MG63 (cell line): ENCODE data around the gene SDK1. TPM values are rescaled to one million over a fixed set of nuclear protein-coding genes. Genes with fewer than 3 reads are reported as not detected.

Experiments
- DNase-seq: peaks from one replicate; pipeline ENCODE4 v3.0.0-alpha.2; 2020
- H3K27me3 ChIP-seq: fragments of 250-450 bp; sonication (Bioruptor Pico); 2 replicates; pipeline ENCODE4 v1.5.1; 2020; ENCODE audit warnings: mild to moderate bottlenecking, moderate library complexity
- H3K36me3 ChIP-seq: fragments of 250-450 bp; sonication (Bioruptor Pico); 2 replicates; pipeline ENCODE4 v1.5.1; 2020; ENCODE audit warnings: mild to moderate bottlenecking, moderate library complexity
- H3K4me3 ChIP-seq: fragments of 250-450 bp; sonication (Bioruptor Pico); 2 replicates; pipeline ENCODE4 v1.5.1; 2020; ENCODE audit warnings: mild to moderate bottlenecking, moderate library complexity
- H3K9me3 ChIP-seq: fragments of 250-450 bp; sonication (Bioruptor Pico); 2 replicates; pipeline ENCODE4 v1.5.1; 2020; ENCODE audit warnings: mild to moderate bottlenecking, moderate library complexity
- total RNA-seq: library from RNA; depleted of rRNA; stranded (reverse); fragments of >200 nt; shearing (Covaris generic); gene quantifications from 2 replicates; pipeline ENCODE4 v1.2.3, GENCODE V29; 2014; ENCODE audit warnings: low replicate concordance

The SDK1 gene
- total RNA-seq, 1 experiment from 2014 or later: 1.1 TPM

GRCh38 chr7:3416453-3416852 lies 115.4 kb downstream of the SDK1 start:
- Histone ChIP-seq H3K4me3 (no peak overlapping the region), H3K9me3 (no peaks in the 10 kb centered on the region), H3K36me3 (no peaks in the 10 kb centered on the region), H3K27me3 (no peaks in the 10 kb centered on the region)
- no peak for DNase-seq

- H3K36me3 ChIP-seq: no peaks in the 10 kb centered on the region
- no peaks in the 10 kb centered on the region for H3K27me3 ChIP-seq
- DNase-seq: no peak
- no peak overlapping the region for H3K4me3 ChIP-seq
- H3K9me3 ChIP-seq: no peaks in the 10 kb centered on the region
These were observed 124.0 kb downstream of the SDK1 start for GRCh38 chr7:3425087-3425486.

- no peaks in the 10 kb centered on the region for H3K9me3 ChIP-seq
- no peaks in the 10 kb centered on the region for H3K36me3 ChIP-seq
- H3K27me3 ChIP-seq: no peaks in the 10 kb centered on the region
- no peak overlapping the region for H3K4me3 ChIP-seq
- DNase-seq: no peak
These were observed 125.0 kb downstream of the SDK1 start for GRCh38 chr7:3426064-3426463.

- no peak overlapping the region for H3K4me3 ChIP-seq
- no peaks in the 10 kb centered on the region for H3K36me3 ChIP-seq
- H3K27me3 ChIP-seq: no peaks in the 10 kb centered on the region
- no peak for DNase-seq
- no peaks in the 10 kb centered on the region for H3K9me3 ChIP-seq
These were observed 126.9 kb downstream of the SDK1 start for GRCh38 chr7:3427957-3428356.

GRCh38 chr7:3429981-3430380 lies 128.9 kb downstream of the SDK1 start:
- Histone ChIP-seq H3K27me3 (no peaks in the 10 kb centered on the region), H3K4me3 (no peak overlapping the region), H3K9me3 (no peaks in the 10 kb centered on the region), H3K36me3 (no peaks in the 10 kb centered on the region)
- no peak for DNase-seq

GRCh38 chr7:3430588-3430987 lies 129.5 kb downstream of the SDK1 start:
- Histone ChIP-seq H3K4me3 (no peak overlapping the region), H3K27me3 (no peaks in the 10 kb centered on the region), H3K36me3 (no peaks in the 10 kb centered on the region), H3K9me3 (no peaks in the 10 kb centered on the region)
- no peak for DNase-seq

GRCh38 chr7:3431306-3431705 lies 130.3 kb downstream of the SDK1 start:
- no peak for DNase-seq
- Histone ChIP-seq H3K27me3 (no peaks in the 10 kb centered on the region), H3K9me3 (no peaks in the 10 kb centered on the region), H3K4me3 (no peak overlapping the region), H3K36me3 (no peaks in the 10 kb centered on the region)

GRCh38 chr7:3432911-3433310 lies 131.9 kb downstream of the SDK1 start:
- Histone ChIP-seq H3K36me3 (no peaks in the 10 kb centered on the region), H3K27me3 (no peaks in the 10 kb centered on the region), H3K9me3 (no peaks in the 10 kb centered on the region), H3K4me3 (no peak overlapping the region)
- no peak for DNase-seq

- no peak for DNase-seq
- H3K27me3 ChIP-seq: no peaks in the 10 kb centered on the region
These were observed 133.6 kb downstream of the SDK1 start for GRCh38 chr7:3434611-3435010.

GRCh38 chr7:3436112-3436511 lies 135.1 kb downstream of the SDK1 start:
- Histone ChIP-seq H3K36me3 (no peaks in the 10 kb centered on the region), H3K4me3 (no peak overlapping the region), H3K9me3 (no peaks in the 10 kb centered on the region), H3K27me3 (no peaks in the 10 kb centered on the region)
- DNase-seq: no peak

More at GRCh38 chr7:3434611-3435010, 133.6 kb downstream of the SDK1 start:
- H3K9me3 ChIP-seq: no peaks in the 10 kb centered on the region
- H3K4me3 ChIP-seq: no peak overlapping the region
- H3K36me3 ChIP-seq: no peaks in the 10 kb centered on the region

GRCh38 chr7:3436746-3437145 lies 135.7 kb downstream of the SDK1 start:
- Histone ChIP-seq H3K27me3 (no peaks in the 10 kb centered on the region), H3K9me3 (no peaks in the 10 kb centered on the region), H3K4me3 (no peak overlapping the region), H3K36me3 (no peaks in the 10 kb centered on the region)
- DNase-seq: no peak

GRCh38 chr7:3437467-3437866 lies 136.4 kb downstream of the SDK1 start:
- DNase-seq: no peak
- no peak overlapping the region for H3K4me3 ChIP-seq

GRCh38 chr7:3438352-3438751 lies 137.3 kb downstream of the SDK1 start:
- Histone ChIP-seq H3K36me3 (no peaks in the 10 kb centered on the region), H3K9me3 (no peaks in the 10 kb centered on the region), H3K27me3 (no peaks in the 10 kb centered on the region), H3K4me3 (no peak overlapping the region)
- DNase-seq: no peak

More at GRCh38 chr7:3437467-3437866, 136.4 kb downstream of the SDK1 start:
- Histone ChIP-seq H3K36me3 (no peaks in the 10 kb centered on the region), H3K27me3 (no peaks in the 10 kb centered on the region), H3K9me3 (no peaks in the 10 kb centered on the region)

- DNase-seq: peak; percentile 42
- Histone ChIP-seq H3K4me3 (no peak overlapping the region), H3K27me3 (no peaks in the 10 kb centered on the region), H3K36me3 (no peaks in the 10 kb centered on the region), H3K9me3 (no peaks in the 10 kb centered on the region)
These were observed 138.4 kb downstream of the SDK1 start for GRCh38 chr7:3439333-3440030.

- Histone ChIP-seq H3K27me3 (no peaks in the 10 kb centered on the region), H3K36me3 (no peaks in the 10 kb centered on the region), H3K4me3 (no peak overlapping the region), H3K9me3 (no peaks in the 10 kb centered on the region)
- no peak for DNase-seq
These were observed 139.5 kb downstream of the SDK1 start for GRCh38 chr7:3440509-3440908.

GRCh38 chr7:3443716-3444115 lies 142.7 kb downstream of the SDK1 start:
- no peak for DNase-seq
- Histone ChIP-seq H3K9me3 (no peaks in the 10 kb centered on the region), H3K27me3 (no peaks in the 10 kb centered on the region), H3K4me3 (no peak overlapping the region), H3K36me3 (no peaks in the 10 kb centered on the region)

GRCh38 chr7:3446786-3447185 lies 145.7 kb downstream of the SDK1 start:
- no peaks in the 10 kb centered on the region for H3K27me3 ChIP-seq
- no peak for DNase-seq
- no peak overlapping the region for H3K4me3 ChIP-seq
- no peaks in the 10 kb centered on the region for H3K36me3 ChIP-seq
- no peaks in the 10 kb centered on the region for H3K9me3 ChIP-seq

- no peak for DNase-seq
- H3K9me3 ChIP-seq: peaks cover 3% of the 10 kb centered on the region
- H3K36me3 ChIP-seq: no peaks in the 10 kb centered on the region
- peaks cover 3% of the 10 kb centered on the region for H3K27me3 ChIP-seq
- H3K4me3 ChIP-seq: no peak overlapping the region
These were observed 150.6 kb downstream of the SDK1 start for GRCh38 chr7:3451701-3452100.
